HCT116 (cell line): ENCODE measurements around the gene VWA5B1.

Experiments
- CEBPB ChIP-seq: IDR thresholded peaks from 2 replicates; pipeline ENCODE4 v1.6.1; 2012; ENCODE audit warnings: low read depth
- EZH2 ChIP-seq: fragments of 200-600 bp; sonication (generic); IDR thresholded peaks from 2 replicates; pipeline ENCODE4 v1.6.1; 2017; ENCODE audit warnings: antibody characterized with exemption, mixed run types
- EZH2phosphoT487 ChIP-seq: fragments of 200-600 bp; IDR thresholded peaks from 2 replicates; pipeline ENCODE4 v1.6.1; 2018; ENCODE audit warnings: antibody characterized with exemption, borderline replicate concordance
- POLR2A ChIP-seq: IDR thresholded peaks from 2 replicates; pipeline ENCODE4 v1.7.0; 2011; ENCODE audit warnings: borderline replicate concordance; ENCODE audit not compliant: insufficient read depth, insufficient read length; ENCODE audit errors: extremely low read depth
- POLR2AphosphoS5 ChIP-seq: IDR thresholded peaks from 2 replicates; pipeline ENCODE4 v1.6.1; 2011; ENCODE audit warnings: mild to moderate bottlenecking, low read depth, low read length, moderate library complexity
- RAD21 ChIP-seq: IDR thresholded peaks from 2 replicates; pipeline ENCODE4 v1.6.1; 2012; ENCODE audit warnings: low read depth, mild to moderate bottlenecking
- SIN3A ChIP-seq: IDR thresholded peaks from 2 replicates; pipeline ENCODE4 v1.6.1; 2012; ENCODE audit warnings: low read depth
- SP1 ChIP-seq: IDR thresholded peaks from 2 replicates; pipeline ENCODE4 v1.6.1; 2012; ENCODE audit warnings: low read depth
- TCF7L2 ChIP-seq: IDR thresholded peaks from 2 replicates; pipeline ENCODE4 v1.7.0; 2011; ENCODE audit warnings: borderline replicate concordance, inconsistent platforms; ENCODE audit not compliant: insufficient read depth, insufficient read length; ENCODE audit errors: extremely low read depth
- ZFX ChIP-seq: fragments of 450-650 bp; IDR thresholded peaks from 2 replicates; pipeline ENCODE4 v1.6.1; 2017
- TF ChIP-seq, protein P1 (sequence below), 3 experiments: fragments of 200-600 bp in 1 of 3; sonication (generic) in 1 of 3; IDR thresholded peaks in 2 of 3; conservative IDR thresholded peaks in 1 of 3; 2 replicates each; pipeline ENCODE4 v1.5.1; 2012 to 2017; ENCODE audit warnings: low read depth in 2 of 3, low read length in 2 of 3, antibody characterized with exemption in 1 of 3, borderline replicate concordance in 1 of 3, control low read depth in 1 of 3, mild to moderate bottlenecking in 1 of 3, mixed read lengths in 1 of 3, mixed run types in 1 of 3, moderate library complexity in 1 of 3; ENCODE audit not compliant: insufficient read depth in 1 of 3
- TF ChIP-seq, protein P2 (sequence below): IDR thresholded peaks from 2 replicates; pipeline ENCODE4 v1.6.1; 2012
- TF ChIP-seq, protein P3 (sequence below): IDR thresholded peaks from 2 replicates; pipeline ENCODE4 v1.6.1; 2012; ENCODE audit warnings: low read depth

DNA sequence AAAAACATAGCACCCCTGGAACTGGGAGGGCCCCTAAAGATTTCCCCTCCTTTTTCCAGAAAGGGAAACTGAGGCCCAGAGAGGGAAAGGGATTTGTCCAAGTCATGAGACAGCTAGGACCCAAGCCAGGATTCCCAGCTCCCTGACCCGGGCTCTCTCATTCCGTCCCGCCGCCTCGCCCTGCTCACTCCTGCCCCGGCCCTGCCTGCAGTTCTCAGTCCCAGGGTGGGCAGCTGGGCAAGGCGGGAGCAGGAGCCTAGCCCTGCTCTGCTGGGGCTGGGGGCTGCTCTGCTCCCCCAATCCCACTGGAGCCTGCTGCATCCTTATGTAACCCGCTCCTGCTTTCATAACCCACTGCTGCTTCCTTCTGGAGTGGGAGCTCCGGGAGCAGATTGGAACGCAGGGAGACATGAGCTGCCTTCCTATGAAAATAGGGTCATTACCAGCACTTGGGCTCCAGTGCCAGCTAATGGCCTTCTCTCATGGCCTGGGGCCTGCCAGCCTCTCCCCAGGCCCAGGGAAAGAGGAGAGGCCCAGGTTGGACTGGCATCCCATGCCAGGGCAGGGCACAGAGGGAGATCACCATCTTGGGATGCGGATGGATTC lies 110.8 kb downstream of the VWA5B1 start:
- TF ChIP-seq, protein P1, sequence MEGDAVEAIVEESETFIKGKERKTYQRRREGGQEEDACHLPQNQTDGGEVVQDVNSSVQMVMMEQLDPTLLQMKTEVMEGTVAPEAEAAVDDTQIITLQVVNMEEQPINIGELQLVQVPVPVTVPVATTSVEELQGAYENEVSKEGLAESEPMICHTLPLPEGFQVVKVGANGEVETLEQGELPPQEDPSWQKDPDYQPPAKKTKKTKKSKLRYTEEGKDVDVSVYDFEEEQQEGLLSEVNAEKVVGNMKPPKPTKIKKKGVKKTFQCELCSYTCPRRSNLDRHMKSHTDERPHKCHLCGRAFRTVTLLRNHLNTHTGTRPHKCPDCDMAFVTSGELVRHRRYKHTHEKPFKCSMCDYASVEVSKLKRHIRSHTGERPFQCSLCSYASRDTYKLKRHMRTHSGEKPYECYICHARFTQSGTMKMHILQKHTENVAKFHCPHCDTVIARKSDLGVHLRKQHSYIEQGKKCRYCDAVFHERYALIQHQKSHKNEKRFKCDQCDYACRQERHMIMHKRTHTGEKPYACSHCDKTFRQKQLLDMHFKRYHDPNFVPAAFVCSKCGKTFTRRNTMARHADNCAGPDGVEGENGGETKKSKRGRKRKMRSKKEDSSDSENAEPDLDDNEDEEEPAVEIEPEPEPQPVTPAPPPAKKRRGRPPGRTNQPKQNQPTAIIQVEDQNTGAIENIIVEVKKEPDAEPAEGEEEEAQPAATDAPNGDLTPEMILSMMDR (IDR thresholded peaks at IDR 0.05 in 2 of 3, conservative IDR thresholded peaks at IDR 0.05 in 1 of 3; ENCODE audit: borderline replicate concordance in 1 of 3, insufficient read depth in 1 of 3, low read depth in 2 of 3, low read length in 2 of 3), result no peak
- TF ChIP-seq EZH2 (no peak), POLR2A (no peak), POLR2AphosphoS5 (no peak), EZH2phosphoT487 (no peak), CEBPB (no peak), TCF7L2 (no peak), SP1 (no peak), RAD21 (no peak), SIN3A (no peak), ZFX (no peak)
- TF ChIP-seq, protein P2, sequence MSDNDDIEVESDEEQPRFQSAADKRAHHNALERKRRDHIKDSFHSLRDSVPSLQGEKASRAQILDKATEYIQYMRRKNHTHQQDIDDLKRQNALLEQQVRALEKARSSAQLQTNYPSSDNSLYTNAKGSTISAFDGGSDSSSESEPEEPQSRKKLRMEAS, result no peak
- TF ChIP-seq, protein P3, sequence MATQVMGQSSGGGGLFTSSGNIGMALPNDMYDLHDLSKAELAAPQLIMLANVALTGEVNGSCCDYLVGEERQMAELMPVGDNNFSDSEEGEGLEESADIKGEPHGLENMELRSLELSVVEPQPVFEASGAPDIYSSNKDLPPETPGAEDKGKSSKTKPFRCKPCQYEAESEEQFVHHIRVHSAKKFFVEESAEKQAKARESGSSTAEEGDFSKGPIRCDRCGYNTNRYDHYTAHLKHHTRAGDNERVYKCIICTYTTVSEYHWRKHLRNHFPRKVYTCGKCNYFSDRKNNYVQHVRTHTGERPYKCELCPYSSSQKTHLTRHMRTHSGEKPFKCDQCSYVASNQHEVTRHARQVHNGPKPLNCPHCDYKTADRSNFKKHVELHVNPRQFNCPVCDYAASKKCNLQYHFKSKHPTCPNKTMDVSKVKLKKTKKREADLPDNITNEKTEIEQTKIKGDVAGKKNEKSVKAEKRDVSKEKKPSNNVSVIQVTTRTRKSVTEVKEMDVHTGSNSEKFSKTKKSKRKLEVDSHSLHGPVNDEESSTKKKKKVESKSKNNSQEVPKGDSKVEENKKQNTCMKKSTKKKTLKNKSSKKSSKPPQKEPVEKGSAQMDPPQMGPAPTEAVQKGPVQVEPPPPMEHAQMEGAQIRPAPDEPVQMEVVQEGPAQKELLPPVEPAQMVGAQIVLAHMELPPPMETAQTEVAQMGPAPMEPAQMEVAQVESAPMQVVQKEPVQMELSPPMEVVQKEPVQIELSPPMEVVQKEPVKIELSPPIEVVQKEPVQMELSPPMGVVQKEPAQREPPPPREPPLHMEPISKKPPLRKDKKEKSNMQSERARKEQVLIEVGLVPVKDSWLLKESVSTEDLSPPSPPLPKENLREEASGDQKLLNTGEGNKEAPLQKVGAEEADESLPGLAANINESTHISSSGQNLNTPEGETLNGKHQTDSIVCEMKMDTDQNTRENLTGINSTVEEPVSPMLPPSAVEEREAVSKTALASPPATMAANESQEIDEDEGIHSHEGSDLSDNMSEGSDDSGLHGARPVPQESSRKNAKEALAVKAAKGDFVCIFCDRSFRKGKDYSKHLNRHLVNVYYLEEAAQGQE, result no peak
